ENCODE results near the gene KDM3A.

Gene KDM3A

GRCh38 chr2:86413296-86414094 lies 27.7 kb upstream of the KDM3A start:
- DNase-seq = no peak
- H3K4me3 ChIP-seq (ENCODE audit: low read depth, low read length) = no peak overlapping the region
- peaks cover 6% of the 10 kb centered on the region for H3K27me3 ChIP-seq (replicated peaks)
- in situ Hi-C loops (cut with HindIII; ENCODE audit: low pct_ligation_motif_present, low sequenced_read_pairs) = no loop called here
- H3K36me3 ChIP-seq (replicated peaks) = no peaks in the 10 kb centered on the region
- no peak for TF ChIP-seq CTCF (IDR thresholded peaks at IDR 0.05; ENCODE audit: low read depth, low read length, missing control alignments)
- H3K27ac ChIP-seq = no peak overlapping the region

GRCh38 chr2:86414996-86415395 lies 26.2 kb upstream of the KDM3A start:
- Histone ChIP-seq H3K27me3 (replicated peaks) (peaks cover 6% of the 10 kb centered on the region), H3K36me3 (replicated peaks) (no peaks in the 10 kb centered on the region), H3K4me3 (ENCODE audit: low read depth, low read length) (no peak overlapping the region), H3K27ac (no peak overlapping the region)
- TF ChIP-seq CTCF (IDR thresholded peaks at IDR 0.05; ENCODE audit: low read depth, low read length, missing control alignments) = no peak
- no peak for DNase-seq
- in situ Hi-C loops (cut with HindIII; ENCODE audit: low pct_ligation_motif_present, low sequenced_read_pairs) = no loop called here

- Histone ChIP-seq H3K27me3 (replicated peaks) (peaks cover 6% of the 10 kb centered on the region), H3K4me3 (ENCODE audit: low read depth, low read length) (no peak overlapping the region), H3K36me3 (replicated peaks) (no peaks in the 10 kb centered on the region), H3K27ac (no peak overlapping the region)
- no peak for TF ChIP-seq CTCF (IDR thresholded peaks at IDR 0.05; ENCODE audit: low read depth, low read length, missing control alignments)
- DNase-seq = no peak
- in situ Hi-C loops (cut with HindIII; ENCODE audit: low pct_ligation_motif_present, low sequenced_read_pairs) = no loop called here
These were observed 25.0 kb upstream of the KDM3A start for GRCh38 chr2:86416146-86416545.

GRCh38 chr2:86417961-86418360 lies 23.2 kb upstream of the KDM3A start:
- H3K27ac ChIP-seq = no peak overlapping the region
- in situ Hi-C loops (cut with HindIII; ENCODE audit: low pct_ligation_motif_present, low sequenced_read_pairs) = no loop called here
- H3K27me3 ChIP-seq (replicated peaks) = peaks cover 6% of the 10 kb centered on the region
- no peaks in the 10 kb centered on the region for H3K36me3 ChIP-seq (replicated peaks)
- no peak for DNase-seq
- no peak overlapping the region for H3K4me3 ChIP-seq (ENCODE audit: low read depth, low read length)
- TF ChIP-seq CTCF (IDR thresholded peaks at IDR 0.05; ENCODE audit: low read depth, low read length, missing control alignments) = no peak

GRCh38 chr2:86420913-86421312 lies 20.3 kb upstream of the KDM3A start:
- TF ChIP-seq CTCF (IDR thresholded peaks at IDR 0.05; ENCODE audit: low read depth, low read length, missing control alignments) = no peak
- in situ Hi-C loops (cut with HindIII; ENCODE audit: low pct_ligation_motif_present, low sequenced_read_pairs) = no loop called here
- no peak for DNase-seq
- Histone ChIP-seq H3K27me3 (replicated peaks) (no peaks in the 10 kb centered on the region), H3K4me3 (ENCODE audit: low read depth, low read length) (no peak overlapping the region), H3K27ac (no peak overlapping the region), H3K36me3 (replicated peaks) (no peaks in the 10 kb centered on the region)

GRCh38 chr2:86426271-86426670 lies 14.9 kb upstream of the KDM3A start:
- Histone ChIP-seq H3K27me3 (replicated peaks) (peaks cover 7% of the 10 kb centered on the region), H3K36me3 (replicated peaks) (no peaks in the 10 kb centered on the region), H3K27ac (no peak overlapping the region), H3K4me3 (ENCODE audit: low read depth, low read length) (no peak overlapping the region)
- DNase-seq = no peak
- no peak for TF ChIP-seq CTCF (IDR thresholded peaks at IDR 0.05; ENCODE audit: low read depth, low read length, missing control alignments)
- in situ Hi-C loops (cut with HindIII; ENCODE audit: low pct_ligation_motif_present, low sequenced_read_pairs) = no loop called here
